Measurements from ENCODE around the gene ASB2. TPM values are rescaled to one million over a fixed set of nuclear protein-coding genes. Genes with fewer than 3 reads are reported as not detected.

The ASB2 gene
- total and polyA plus RNA-seq, 2 of the 13 experiments (the other 11 are each of a cell fraction or from before 2014, with no cell fraction given): 0.82 to 4.1 TPM

DNA sequence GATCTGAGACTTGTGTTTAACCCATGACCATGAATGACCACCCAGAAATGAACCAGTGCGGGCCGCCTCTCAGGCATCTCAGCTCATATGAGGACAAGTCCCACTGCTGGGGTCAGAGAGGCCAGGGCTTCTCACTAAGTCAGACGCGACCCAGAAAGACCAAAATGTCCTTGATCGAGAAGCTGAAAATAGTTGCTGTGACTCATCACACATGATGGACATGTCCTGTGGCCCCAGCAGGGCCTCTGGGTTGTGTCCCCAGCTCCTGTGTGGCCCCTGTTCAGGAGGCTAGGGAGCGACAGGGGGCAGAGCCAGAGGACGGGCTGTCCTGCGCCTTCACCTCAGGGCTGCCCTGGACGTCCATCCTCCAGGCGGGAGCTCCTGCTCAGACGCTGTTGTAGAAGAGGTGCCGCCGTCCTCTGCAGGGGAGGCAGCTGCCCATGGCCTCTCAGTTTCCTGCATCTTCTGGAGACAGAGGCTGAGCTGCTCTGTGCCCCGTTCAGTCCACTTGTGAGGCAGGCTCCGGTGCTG, 78.2 kb downstream of the ASB2 start:
- no TSS peak for BruUV-seq (replicated peaks)
- ATAC-seq (peak; percentile 21; the same call in 2 of the 3 replicates), DNase-seq (ENCODE audit: low spot score) (peak; percentile 37), FAIRE-seq (no peak)
- Histone ChIP-seq H3K27ac (ENCODE audit: extremely low read length, insufficient read depth, low read length) (no peak overlapping the region), H3K36me3 (replicated peaks in 1 of 2; ENCODE audit: control insufficient read depth in 1 of 2, insufficient read depth in 2 of 2, low read length in 2 of 2) (no peaks in the 10 kb centered on the region), H3K9ac (ENCODE audit: insufficient read depth, low read depth, low read length) (no peak overlapping the region), H4K20me1 (ENCODE audit: insufficient read depth, low read length) (no peaks in the 10 kb centered on the region), H3K4me2 (ENCODE audit: low read depth, low read length) (peak overlapping the region; percentile 47), H3K27me3 (ENCODE audit: control insufficient read depth in 1 of 2, insufficient read depth in 2 of 2, low read length in 2 of 2) (peaks cover 1 to 2% of the 10 kb centered on the region in 2 experiments; a peak in 1 of 5 replicates), H3K4me1 (ENCODE audit: insufficient read depth, low read length) (peaks cover 84% of the 10 kb centered on the region), H2AFZ (ENCODE audit: low read length) (no peak overlapping the region), H3K79me2 (ENCODE audit: insufficient read depth, low read length) (no peaks in the 10 kb centered on the region), H3K4me3 (replicated peaks in 1 of 3; ENCODE audit: insufficient read depth in 1 of 3, low read depth in 2 of 3, low read length in 3 of 3) (peak overlapping the region in 1 of 3 experiments; percentile 16; a peak in 1 of 6 replicates), H3K9me3 (ENCODE audit: low read length) (no peaks in the 10 kb centered on the region)
- ChIA-PET CTCF (ENCODE audit: low intra/inter-chr PET ratio, low total read pairs) (no interaction called here), POLR2A (no interaction called here)
- 20% methylated on average over 7 of the region's 15 CpGs for WGBS (ENCODE audit: low lambda C conversion rate)
- in situ Hi-C loops (cut with HindIII; ENCODE audit: extremely low pct_ligation_motif_present, low pct_unique_long_range_greater_than_20kb): no loop called here
- intact Hi-C loops (cut with micrococcal nuclease; ENCODE audit: unreplicated experiment): loop anchor here (10.0 kb wide), 1 partner anchor 113 kb away; the partner anchor contains the start of gene PRIMA1
- TF ChIP-seq RARA (CRISPR knock-in tag; IDR thresholded peaks at IDR 0.05) (peak; percentile 62), MTF1 (CRISPR knock-in tag; IDR thresholded peaks at IDR 0.05) (no peak), FOXA3 (CRISPR knock-in tag; IDR thresholded peaks at IDR 0.05) (0 out of 2 replicates have a peak, but pooled peaks have one; percentile 9), PAX8 (CRISPR knock-in tag; IDR thresholded peaks at IDR 0.05; ENCODE audit: borderline replicate concordance) (no peak), MNT (IDR thresholded peaks at IDR 0.05) (no peak), NR2F6 (IDR thresholded peaks at IDR 0.05) (0 out of 2 replicates have a peak, but pooled peaks have one; percentile 19), NR2F6 (CRISPR knock-in tag; IDR thresholded peaks at IDR 0.05) (peak; percentile 32; the same call in 1 of the 2 replicates), MATR3 (CRISPR knock-in tag; IDR thresholded peaks at IDR 0.05) (no peak), IRF2 (CRISPR knock-in tag; IDR thresholded peaks at IDR 0.05) (0 out of 2 replicates have a peak, but pooled peaks have one; percentile 24), SNAPC2 (CRISPR knock-in tag; IDR thresholded peaks at IDR 0.05) (no peak), FOSL2 (CRISPR knock-in tag; IDR thresholded peaks at IDR 0.05) (peak; percentile 88), MEF2D (CRISPR knock-in tag; IDR thresholded peaks at IDR 0.05) (peak; percentile 63; the same call in 1 of the 2 replicates), RXRB (CRISPR knock-in tag; IDR thresholded peaks at IDR 0.05; ENCODE audit: borderline replicate concordance) (peak; percentile 50; the same call in 1 of the 2 replicates), RFX3 (CRISPR knock-in tag; IDR thresholded peaks at IDR 0.05) (no peak)
- TF ChIP-seq, protein P1, sequence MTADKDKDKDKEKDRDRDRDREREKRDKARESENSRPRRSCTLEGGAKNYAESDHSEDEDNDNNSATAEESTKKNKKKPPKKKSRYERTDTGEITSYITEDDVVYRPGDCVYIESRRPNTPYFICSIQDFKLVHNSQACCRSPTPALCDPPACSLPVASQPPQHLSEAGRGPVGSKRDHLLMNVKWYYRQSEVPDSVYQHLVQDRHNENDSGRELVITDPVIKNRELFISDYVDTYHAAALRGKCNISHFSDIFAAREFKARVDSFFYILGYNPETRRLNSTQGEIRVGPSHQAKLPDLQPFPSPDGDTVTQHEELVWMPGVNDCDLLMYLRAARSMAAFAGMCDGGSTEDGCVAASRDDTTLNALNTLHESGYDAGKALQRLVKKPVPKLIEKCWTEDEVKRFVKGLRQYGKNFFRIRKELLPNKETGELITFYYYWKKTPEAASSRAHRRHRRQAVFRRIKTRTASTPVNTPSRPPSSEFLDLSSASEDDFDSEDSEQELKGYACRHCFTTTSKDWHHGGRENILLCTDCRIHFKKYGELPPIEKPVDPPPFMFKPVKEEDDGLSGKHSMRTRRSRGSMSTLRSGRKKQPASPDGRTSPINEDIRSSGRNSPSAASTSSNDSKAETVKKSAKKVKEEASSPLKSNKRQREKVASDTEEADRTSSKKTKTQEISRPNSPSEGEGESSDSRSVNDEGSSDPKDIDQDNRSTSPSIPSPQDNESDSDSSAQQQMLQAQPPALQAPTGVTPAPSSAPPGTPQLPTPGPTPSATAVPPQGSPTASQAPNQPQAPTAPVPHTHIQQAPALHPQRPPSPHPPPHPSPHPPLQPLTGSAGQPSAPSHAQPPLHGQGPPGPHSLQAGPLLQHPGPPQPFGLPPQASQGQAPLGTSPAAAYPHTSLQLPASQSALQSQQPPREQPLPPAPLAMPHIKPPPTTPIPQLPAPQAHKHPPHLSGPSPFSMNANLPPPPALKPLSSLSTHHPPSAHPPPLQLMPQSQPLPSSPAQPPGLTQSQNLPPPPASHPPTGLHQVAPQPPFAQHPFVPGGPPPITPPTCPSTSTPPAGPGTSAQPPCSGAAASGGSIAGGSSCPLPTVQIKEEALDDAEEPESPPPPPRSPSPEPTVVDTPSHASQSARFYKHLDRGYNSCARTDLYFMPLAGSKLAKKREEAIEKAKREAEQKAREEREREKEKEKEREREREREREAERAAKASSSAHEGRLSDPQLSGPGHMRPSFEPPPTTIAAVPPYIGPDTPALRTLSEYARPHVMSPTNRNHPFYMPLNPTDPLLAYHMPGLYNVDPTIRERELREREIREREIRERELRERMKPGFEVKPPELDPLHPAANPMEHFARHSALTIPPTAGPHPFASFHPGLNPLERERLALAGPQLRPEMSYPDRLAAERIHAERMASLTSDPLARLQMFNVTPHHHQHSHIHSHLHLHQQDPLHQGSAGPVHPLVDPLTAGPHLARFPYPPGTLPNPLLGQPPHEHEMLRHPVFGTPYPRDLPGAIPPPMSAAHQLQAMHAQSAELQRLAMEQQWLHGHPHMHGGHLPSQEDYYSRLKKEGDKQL (CRISPR knock-in tag; IDR thresholded peaks at IDR 0.05; ENCODE audit: low read depth): no peak
- TF ChIP-seq, protein P2, sequence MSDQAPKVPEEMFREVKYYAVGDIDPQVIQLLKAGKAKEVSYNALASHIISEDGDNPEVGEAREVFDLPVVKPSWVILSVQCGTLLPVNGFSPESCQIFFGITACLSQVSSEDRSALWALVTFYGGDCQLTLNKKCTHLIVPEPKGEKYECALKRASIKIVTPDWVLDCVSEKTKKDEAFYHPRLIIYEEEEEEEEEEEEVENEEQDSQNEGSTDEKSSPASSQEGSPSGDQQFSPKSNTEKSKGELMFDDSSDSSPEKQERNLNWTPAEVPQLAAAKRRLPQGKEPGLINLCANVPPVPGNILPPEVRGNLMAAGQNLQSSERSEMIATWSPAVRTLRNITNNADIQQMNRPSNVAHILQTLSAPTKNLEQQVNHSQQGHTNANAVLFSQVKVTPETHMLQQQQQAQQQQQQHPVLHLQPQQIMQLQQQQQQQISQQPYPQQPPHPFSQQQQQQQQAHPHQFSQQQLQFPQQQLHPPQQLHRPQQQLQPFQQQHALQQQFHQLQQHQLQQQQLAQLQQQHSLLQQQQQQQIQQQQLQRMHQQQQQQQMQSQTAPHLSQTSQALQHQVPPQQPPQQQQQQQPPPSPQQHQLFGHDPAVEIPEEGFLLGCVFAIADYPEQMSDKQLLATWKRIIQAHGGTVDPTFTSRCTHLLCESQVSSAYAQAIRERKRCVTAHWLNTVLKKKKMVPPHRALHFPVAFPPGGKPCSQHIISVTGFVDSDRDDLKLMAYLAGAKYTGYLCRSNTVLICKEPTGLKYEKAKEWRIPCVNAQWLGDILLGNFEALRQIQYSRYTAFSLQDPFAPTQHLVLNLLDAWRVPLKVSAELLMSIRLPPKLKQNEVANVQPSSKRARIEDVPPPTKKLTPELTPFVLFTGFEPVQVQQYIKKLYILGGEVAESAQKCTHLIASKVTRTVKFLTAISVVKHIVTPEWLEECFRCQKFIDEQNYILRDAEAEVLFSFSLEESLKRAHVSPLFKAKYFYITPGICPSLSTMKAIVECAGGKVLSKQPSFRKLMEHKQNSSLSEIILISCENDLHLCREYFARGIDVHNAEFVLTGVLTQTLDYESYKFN (CRISPR knock-in tag; conservative IDR thresholded peaks at IDR 0.05): peak; percentile 22; the same call in 1 of the 2 replicates
